Daoy (cell line): Measurements from ENCODE around the gene PPP1CB. TPM values are rescaled to one million over a fixed set of nuclear protein-coding genes. Genes with fewer than 3 reads are reported as not detected.
"Not testable (repeated sequence)": the region's sequence is repeated elsewhere in the genome, so short reads cannot be mapped to it uniquely, and the experiment has no call there.

Source experiments
- DNase-seq: peaks from one replicate; pipeline ENCODE4 v3.0.0-alpha.2; 2015; ENCODE audit warnings: low read depth
- total RNA-seq: library from RNA; depleted of rRNA; stranded (reverse); fragments of >200 nt; shearing (Covaris generic); gene quantifications from 2 replicates; pipeline ENCODE4 v1.2.3, GENCODE V29; 2014

Gene PPP1CB
- total RNA-seq, 1 experiment from 2014 or later, result 286 TPM

DNA sequence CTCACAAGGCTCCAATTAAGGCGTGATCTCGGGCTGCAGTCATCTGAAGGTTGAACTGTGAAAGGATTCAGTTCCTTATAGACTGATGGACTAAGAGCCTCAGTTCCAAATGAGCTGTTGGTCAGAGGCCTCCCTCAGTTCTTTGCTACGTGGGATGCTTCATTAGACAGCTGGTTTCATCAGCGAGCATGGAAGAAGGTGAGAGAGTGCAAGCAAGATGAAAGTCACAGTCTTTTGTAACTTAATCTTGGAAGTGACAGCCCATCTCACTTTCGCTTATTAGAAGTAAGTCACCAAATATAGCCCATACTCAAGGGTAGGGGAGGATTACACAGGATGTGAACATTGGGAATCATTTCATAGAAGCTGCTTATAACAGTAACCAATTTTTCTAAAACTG lies 26.8 kb downstream of the PPP1CB start:
- DNase-seq, result no peak

DNA sequence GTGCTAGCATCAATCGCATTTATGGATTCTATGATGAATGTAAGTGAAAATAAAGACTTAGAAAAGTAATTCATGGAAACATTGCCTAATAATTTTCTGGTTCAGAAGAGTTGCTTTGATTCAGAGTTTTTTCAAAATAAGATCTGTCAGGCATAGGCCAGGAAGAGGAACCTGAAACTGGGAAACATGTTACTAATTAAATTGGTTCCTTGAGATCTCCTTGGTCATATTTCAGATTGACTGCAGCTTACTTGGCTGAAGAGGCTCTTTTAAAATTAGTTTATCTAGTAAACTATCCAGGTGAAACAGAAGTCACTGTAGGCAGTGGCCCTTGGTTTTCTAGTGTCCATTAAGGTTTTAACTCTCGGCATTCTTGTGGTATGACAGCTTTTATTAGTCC lies 27.4 kb downstream of the PPP1CB start:
- DNase-seq, result no peak

DNA sequence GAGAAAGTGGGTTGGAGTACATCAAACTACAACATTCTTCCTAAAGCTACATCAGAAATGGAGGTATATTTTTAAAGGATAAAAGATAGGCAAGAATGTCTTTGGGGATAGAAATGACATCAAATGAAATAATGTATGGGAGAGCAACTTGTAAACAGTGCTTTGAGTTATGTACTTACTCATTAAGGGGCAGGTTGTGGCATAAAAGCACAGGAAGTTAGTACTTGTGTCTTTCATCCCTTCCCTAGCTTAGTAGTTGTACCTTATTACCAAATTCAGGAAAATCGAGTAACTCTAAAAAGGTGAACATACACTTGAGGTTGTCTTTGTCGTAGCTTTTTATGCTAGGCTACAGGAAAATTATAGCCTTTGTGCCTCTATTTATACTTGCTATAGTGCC lies 28.9 kb downstream of the PPP1CB start:
- no peak for DNase-seq

GRCh38 chr2:28782423-28782822 lies 30.8 kb downstream of the PPP1CB start:
- DNase-seq, result no peak

DNA sequence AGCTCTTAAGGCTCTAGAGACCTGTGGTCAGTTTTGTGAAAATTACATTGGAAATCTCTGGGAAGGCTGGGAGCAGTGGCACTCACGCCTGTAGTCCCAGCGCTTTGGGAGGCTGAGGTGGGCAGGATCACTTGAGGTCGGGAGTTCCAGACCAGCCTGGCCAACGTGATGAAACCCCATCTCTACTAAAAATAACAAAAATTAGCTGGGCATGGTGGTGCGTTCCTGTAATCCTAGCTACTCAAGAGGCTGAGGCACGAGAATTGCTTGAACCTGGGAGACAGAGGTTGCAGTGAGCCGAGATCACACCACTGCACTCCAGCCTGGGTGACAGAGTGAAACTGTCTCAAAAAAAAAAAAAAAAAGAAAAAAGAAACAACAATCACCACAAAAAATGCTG lies 32.9 kb downstream of the PPP1CB start:
- not testable (repeated sequence) for DNase-seq

GRCh38 chr2:28796620-28797019 lies 45.0 kb downstream of the PPP1CB start:
- no peak for DNase-seq

GRCh38 chr2:28801726-28802125 lies 50.1 kb downstream of the PPP1CB start:
- DNase-seq, result no peak

- DNase-seq, result no peak
Measured at GRCh38 chr2:28802975-28803429, 51.4 kb downstream of the PPP1CB start.

DNA sequence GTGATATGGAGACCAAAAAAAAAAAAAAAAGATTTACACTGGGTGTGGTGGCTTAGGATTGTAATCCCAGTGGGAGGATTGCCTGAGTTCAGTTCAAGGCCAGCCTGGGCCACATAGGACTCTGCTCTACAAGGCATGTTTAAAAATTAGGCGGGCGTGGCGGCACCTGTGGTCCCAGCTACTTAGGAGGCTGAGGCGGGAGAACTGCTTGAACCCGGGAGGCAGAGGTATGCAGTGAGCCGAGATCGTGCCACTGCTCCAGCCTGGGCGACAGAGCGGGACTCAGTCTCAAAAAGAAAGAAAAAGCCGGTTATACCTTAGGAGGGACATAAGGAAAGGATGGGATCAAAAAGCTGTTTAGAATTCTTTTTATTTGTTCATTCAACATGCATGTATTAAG lies 58.3 kb downstream of the PPP1CB start:
- peak; percentile 7 for DNase-seq

DNA sequence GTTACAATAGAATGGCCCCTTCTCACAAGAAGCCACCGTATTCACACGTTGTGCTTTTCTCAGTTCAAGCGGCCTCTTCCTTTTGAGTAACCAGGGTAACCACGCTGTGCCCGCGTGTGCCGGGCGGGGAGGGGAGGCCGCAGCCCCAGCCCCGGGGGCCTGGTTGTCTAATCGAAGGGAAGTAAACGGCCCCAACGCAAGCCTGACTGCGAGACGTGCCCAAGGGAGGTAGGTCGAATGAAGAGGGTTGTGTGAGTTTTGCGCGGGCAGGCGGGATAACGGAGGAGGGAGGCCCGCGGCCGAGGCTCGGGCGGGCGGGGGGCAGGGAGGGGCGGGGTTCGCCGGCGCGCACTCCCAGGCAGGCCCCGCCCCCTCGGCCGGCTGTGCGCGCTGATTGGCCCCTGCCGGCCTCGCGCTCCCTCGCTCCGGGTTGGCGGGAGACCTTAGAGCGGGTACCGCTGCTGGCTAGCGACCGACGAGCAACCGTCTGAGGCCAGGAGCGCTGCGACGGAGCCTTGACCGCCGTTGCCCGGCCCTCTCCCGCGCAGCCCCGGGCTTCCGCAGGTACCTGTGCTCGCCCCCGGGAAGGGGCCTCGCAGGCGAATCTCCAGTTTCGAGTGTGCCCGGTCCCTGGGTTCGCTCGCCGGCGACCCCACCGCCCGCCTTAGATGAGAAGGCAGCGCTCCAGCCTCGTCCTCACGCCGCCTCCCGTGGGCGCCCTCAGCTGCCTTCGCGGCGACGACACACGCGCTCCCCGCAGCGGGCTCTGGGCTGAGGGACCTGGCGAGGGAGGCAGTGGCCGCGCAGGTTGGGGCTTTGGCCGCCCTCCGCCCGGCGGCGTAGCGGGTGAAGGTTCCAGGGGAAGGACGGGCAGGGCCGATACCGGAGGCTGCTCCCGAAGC lies 59.0 kb downstream of the PPP1CB start, which contains the start of gene SPDYA:
Gene SPDYA (plus strand): TSS at position 451 of the 902 bp plus-strand sequence. CDS start 5,181 bp downstream, outside the sequence.
- peak; percentile 48 for DNase-seq

DNA sequence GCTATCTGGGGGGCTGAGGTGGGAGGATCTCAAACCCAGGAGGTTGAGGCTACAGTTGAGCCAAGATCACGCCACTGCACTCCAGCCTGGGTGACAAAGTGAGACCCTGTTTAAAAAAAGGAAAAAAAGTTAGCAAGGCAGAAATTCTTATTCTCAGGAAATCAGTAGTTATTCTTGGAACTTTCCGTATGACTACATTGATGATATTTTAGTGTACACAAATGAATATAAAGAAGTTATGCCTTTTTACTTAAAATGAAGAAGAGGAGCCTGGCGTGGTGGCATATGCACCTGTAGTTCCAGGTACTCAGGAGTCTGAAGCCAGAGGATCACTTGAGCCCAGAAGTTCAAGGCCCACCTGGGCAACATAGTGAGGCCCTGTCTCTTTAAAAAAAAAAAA lies 66.4 kb downstream of the PPP1CB start:
- no peak for DNase-seq

DNA sequence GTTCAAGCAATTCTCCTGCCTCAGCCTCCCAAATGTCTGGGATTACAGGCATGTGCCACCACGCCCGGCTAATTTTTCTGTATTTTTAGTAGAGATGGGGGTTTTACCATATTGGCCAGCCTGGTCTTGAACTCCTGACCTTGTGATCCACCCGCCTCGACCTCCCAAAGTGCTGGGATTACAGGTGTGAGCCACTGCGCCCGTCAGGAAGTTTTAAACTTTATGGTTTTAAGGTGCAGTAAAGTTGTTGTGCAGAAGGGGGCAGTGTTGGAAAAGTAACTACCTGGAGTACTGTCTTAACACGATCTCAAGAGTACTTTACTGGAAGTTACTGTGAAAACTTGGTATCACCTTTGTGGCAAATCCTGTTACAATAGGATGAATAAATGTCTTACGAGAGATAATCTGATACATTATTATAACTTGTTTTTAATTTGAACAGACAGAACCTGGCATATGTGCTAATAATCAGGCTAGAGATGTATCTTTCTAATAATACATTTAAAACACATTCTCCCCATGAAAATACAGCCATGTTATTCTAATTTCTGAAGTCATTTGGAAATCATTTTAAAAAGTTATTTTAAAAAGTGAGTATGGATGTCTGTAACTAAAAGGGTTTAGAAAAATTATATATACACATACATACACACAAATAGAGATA lies 69.8 kb downstream of the PPP1CB start:
- peak; percentile 55 for DNase-seq

- no peak for DNase-seq
Measured at GRCh38 chr2:28822036-28822435, 70.4 kb downstream of the PPP1CB start.

DNA sequence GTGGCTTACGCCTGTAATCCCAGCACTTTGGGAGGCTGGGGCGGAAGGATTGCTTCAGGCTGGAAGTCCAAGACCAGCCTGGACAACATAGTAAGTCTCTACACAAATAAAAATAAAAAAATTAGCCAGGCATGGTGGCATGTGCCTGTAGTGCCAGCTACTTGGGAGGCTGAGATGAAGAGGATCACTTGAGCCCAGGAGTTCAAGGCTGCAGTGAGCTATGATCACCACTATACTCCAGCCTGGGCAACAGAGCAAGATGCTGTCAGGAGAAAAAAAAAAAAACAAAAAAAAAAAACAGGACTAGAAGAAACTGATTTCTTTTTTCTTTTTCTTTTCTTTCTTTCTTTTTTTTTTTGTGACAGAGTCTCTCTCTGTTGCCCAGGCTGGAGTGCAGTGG lies 72.6 kb downstream of the PPP1CB start:
- no peak for DNase-seq

GRCh38 chr2:28824870-28825269 lies 73.2 kb downstream of the PPP1CB start:
- no peak for DNase-seq

DNA sequence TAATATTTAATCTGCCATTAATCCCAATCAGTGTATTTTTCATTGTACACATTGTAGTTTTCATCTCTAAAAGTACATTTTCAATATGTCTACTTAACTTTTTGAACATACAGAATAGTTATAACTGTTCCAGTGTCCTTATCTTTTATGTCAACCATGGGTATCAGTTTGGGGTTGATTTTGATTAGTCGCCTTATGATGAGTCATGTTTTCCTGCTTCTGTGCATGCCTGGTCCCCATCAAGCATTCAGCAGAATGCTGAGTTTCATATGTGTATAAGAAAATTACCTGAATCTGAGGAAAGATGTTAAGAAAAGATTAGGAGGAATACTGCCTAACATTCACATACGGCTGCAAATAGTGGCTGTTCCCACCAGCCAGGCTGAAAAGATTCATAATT lies 76.8 kb downstream of the PPP1CB start:
- DNase-seq, result no peak

- no peak for DNase-seq
Measured at GRCh38 chr2:28833740-28834470, 82.3 kb downstream of the PPP1CB start.

DNA sequence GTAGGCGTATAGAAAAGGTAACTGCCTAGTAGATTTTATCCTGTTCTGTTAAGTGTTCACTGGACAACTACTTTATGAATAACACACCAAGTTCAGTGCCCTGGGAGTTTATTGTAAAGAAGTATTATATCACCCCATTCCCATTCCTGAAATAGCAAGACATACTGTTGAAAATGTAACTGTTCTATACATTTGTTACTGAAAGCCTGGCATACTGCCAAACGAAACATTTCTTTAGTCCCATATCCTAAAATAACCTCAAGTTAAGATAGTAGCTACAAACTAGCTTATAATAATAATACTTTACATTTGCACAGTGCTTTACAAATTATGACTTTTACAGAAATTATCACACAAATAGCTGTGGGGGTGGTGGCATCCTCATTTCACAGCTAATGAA lies 84.2 kb downstream of the PPP1CB start:
- no peak for DNase-seq

- no peak for DNase-seq
Measured at GRCh38 chr2:28838971-28839370, 87.3 kb downstream of the PPP1CB start.

DNA sequence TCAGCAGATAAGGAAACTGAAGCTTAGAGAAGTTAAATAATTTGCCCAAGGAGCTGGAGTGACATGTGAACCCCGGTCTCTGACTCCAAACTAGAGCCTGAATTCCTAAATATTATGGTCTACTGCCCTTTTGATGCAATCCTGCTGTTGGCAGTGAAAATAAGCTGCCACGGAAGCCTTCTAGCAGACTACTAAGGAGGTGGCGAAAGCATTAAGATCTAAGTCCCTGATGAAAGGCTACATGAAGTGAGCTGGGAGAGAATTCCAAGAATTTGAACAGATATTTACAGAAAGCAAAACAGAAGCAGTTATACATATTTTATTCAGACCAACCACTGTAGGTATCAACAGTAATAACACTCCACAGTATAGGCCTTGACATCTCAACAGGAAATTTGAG lies 90.4 kb downstream of the PPP1CB start:
- DNase-seq, result no peak
